ENCODE data around the gene LY6G6C. TPM values are rescaled to one million over a fixed set of nuclear protein-coding genes. Genes with fewer than 3 reads are reported as not detected.
A peak's percentile ranks its signal among the peaks of the same experiment; 100 is the strongest.

LY6G6C gene
- total RNA-seq, 1 experiment from 2014 or later = 0.22 TPM

DNA sequence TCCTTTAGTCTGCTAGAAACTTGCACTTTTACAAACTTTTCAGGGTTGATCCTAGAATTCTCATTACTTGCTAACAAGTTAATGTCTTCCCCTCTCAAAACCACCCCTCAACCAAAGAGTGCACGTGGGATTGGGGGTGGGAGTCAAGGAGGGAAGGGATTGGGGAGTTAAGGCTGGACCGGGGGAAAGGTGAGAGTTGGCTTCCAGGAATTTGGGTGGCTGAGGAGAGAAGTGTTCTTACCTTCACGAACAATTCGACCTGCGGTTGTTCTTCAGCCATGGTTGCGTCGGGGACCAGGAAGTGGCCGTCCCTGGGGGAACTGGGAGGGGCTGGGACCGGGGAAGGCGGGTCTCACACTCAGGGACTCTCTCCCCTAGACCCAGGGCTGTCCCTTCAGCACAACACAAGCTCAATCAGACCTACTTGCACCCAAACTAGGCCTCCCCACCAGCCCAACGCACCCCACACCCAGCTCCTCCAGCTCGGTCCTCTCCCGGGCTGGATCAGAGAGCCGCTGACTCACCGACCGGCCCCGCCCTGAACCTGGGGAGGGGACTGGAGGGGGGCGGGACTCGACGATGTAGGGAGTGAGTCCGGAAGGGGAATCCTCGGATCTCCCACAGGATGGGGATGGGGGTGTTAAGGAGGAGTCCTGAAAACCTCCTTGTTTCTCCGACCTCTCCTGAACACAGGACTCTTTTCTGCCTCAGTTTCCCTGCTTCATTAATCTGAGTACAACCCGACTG, 14.6 kb upstream of the LY6G6C start, which contains the start of gene CLIC1:
CLIC1 (minus strand) TSS at position 510 of the 747 bp plus-strand sequence; CDS start at position 280, 230 bp downstream.
- Histone ChIP-seq H3K27me3 (ENCODE audit: low read length) (no peaks in the 10 kb centered on the region), H3K36me3 (ENCODE audit: low read depth, low read length) (peaks cover 30% of the 10 kb centered on the region), H3F3A (ENCODE audit: low read length, unreplicated experiment) (no peaks in the 10 kb centered on the region), H3K27ac (ENCODE audit: low read length) (peak within 1 kb of the TSS; percentile 87), H2AFZ (ENCODE audit: low read length) (peak within 1 kb of the TSS; percentile 63), H3K9me3 (ENCODE audit: low read length) (no peaks in the 10 kb centered on the region), H3K4me2 (ENCODE audit: low read length) (peak within 1 kb of the TSS; percentile 85), H4K20me1 (ENCODE audit: low read length) (peaks cover 13% of the 10 kb centered on the region), H3K9ac (ENCODE audit: low read length) (peak within 1 kb of the TSS; percentile 91), H3K79me2 (ENCODE audit: low read length) (peaks cover 53% of the 10 kb centered on the region), H3K4me1 (ENCODE audit: insufficient read depth, low read length) (peaks cover 53% of the 10 kb centered on the region), H3K4me3 (ENCODE audit: low read length) (peak within 1 kb of the TSS; percentile 85), H3K9me2 (replicated peaks; ENCODE audit: low read length) (no peaks in the 10 kb centered on the region)
- intact Hi-C loops (cut with micrococcal nuclease) = loop anchor here (5.0 kb wide), 2 partner anchors 81 to 96 kb away; partner anchors contain the start of genes HSPA1A and HSPA1L
- ChIA-PET POLR2A (ENCODE audit: unreplicated experiment) (interaction anchor here (1.3 kb wide), 1 partner anchor 91 kb away, joined by 4 read pairs; the partner anchor contains the start of gene HSPA1B), CTCF (no interaction called here)
- DNase-seq (peak; percentile 83), ATAC-seq (peak; percentile 39)
- BruUV-seq (replicated peaks) = TSS peak; percentile 76
- no peak for TF ChIP-seq CTCF (conservative IDR thresholded peaks at IDR 0.05; ENCODE audit: low read depth, low read length)
- TF ChIP-seq EZH2 (IDR thresholded peaks at IDR 0.05; ENCODE audit: low read length, unreplicated experiment) = no peak
- no peak for TF ChIP-seq EZH2phosphoT487 (IDR thresholded peaks at IDR 0.05; ENCODE audit: borderline replicate concordance, low read length)

DNA sequence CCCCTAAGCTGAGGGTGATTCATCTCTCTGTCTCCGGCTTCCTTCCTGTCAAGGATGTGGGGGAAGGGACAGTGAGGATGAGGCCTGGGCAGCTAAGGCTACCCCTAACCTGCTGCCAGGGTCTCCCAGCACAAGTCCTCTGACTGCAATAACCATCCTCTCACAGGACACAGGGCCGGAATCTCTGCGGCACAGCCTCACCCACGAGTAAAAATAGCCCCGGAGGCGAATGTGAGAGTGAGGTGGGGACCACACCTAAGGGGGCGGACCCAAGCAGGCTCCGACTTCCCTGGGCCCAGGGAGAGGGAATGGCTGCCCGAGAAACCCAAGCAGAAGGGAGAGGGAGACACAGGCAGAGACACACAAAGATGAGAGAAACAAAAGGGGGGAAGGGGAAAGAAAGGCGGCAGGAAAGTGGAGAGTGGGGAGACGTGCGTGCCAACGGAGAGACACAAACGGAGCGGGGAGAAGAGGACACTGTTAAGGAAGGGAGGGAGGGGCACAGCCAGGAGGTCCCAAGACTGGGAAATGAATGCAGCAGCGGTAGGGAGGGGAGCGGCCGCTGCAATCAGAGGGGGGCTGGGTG, 13.4 kb upstream of the LY6G6C start:
- Histone ChIP-seq H3K9me3 (ENCODE audit: low read length) (no peaks in the 10 kb centered on the region), H3K9me2 (replicated peaks; ENCODE audit: low read length) (no peaks in the 10 kb centered on the region), H3K79me2 (ENCODE audit: low read length) (peaks cover 41% of the 10 kb centered on the region), H3F3A (ENCODE audit: low read length, unreplicated experiment) (peaks cover 4% of the 10 kb centered on the region), H3K4me1 (ENCODE audit: insufficient read depth, low read length) (peaks cover 41% of the 10 kb centered on the region), H4K20me1 (ENCODE audit: low read length) (peaks cover 13% of the 10 kb centered on the region), H3K27ac (ENCODE audit: low read length) (peak overlapping the region; percentile 87), H3K4me3 (ENCODE audit: low read length) (peak overlapping the region; percentile 85), H3K4me2 (ENCODE audit: low read length) (peak overlapping the region; percentile 85), H2AFZ (ENCODE audit: low read length) (no peak overlapping the region), H3K27me3 (ENCODE audit: low read length) (no peaks in the 10 kb centered on the region), H3K36me3 (ENCODE audit: low read depth, low read length) (peaks cover 35% of the 10 kb centered on the region), H3K9ac (ENCODE audit: low read length) (peak overlapping the region; percentile 91)
- no peak for TF ChIP-seq EZH2phosphoT487 (IDR thresholded peaks at IDR 0.05; ENCODE audit: borderline replicate concordance, low read length)
- no peak for TF ChIP-seq EZH2 (IDR thresholded peaks at IDR 0.05; ENCODE audit: low read length, unreplicated experiment)
- TF ChIP-seq CTCF (conservative IDR thresholded peaks at IDR 0.05; ENCODE audit: low read depth, low read length) = no peak
- intact Hi-C loops (cut with micrococcal nuclease) = loop anchor here (5.0 kb wide), 2 partner anchors 82 to 97 kb away; partner anchors contain the start of genes HSPA1A and HSPA1L
- BruUV-seq (replicated peaks) = no TSS peak
- POLR2A ChIA-PET (ENCODE audit: unreplicated experiment) = interaction anchor here (1.3 kb wide), 1 partner anchor 92 kb away, joined by 4 read pairs; the partner anchor contains the start of gene HSPA1B
- DNase-seq (peak; percentile 70), ATAC-seq (peak; percentile 17)
- CTCF ChIA-PET = interaction anchor here (0.6 kb wide), 1 partner anchor 61 kb away, joined by 3 read pairs; no protein-coding TSS in a partner anchor

All from PC-3 (cell line).